GM21619 (cell line): ENCODE data around the gene BCORL1.

Experiments used
- ATAC-seq: cut with Tn5 transposase; IDR thresholded peaks from one replicate; pipeline ENCODE4 v1.9.1; 2021; ENCODE audit not compliant: unreplicated experiment

BCORL1 gene

GRCh38 chrX:129982300-129983251 lies at the start of gene BCORL1:
TSS of gene BCORL1 (plus strand) at chrX:129982635. CDS start at chrX:130005232, 22,597 bp downstream.
- peak; percentile 87 for ATAC-seq

- no peak for ATAC-seq
Measured at GRCh38 chrX:129932821-129933321, 49.6 kb upstream of the BCORL1 start.

GRCh38 chrX:129933700-129934099 lies 48.7 kb upstream of the BCORL1 start:
- ATAC-seq: no peak

- ATAC-seq: no peak
Measured at GRCh38 chrX:129934461-129934860, 48.0 kb upstream of the BCORL1 start.

GRCh38 chrX:129934952-129935351 lies 47.5 kb upstream of the BCORL1 start:
- ATAC-seq: no peak

- ATAC-seq: no peak
Measured at GRCh38 chrX:129938081-129938480, 44.4 kb upstream of the BCORL1 start.

GRCh38 chrX:129939986-129940385 lies 42.4 kb upstream of the BCORL1 start:
- no peak for ATAC-seq

- ATAC-seq: no peak
Measured at GRCh38 chrX:129940721-129941120, 41.7 kb upstream of the BCORL1 start.

- no peak for ATAC-seq
Measured at GRCh38 chrX:129945131-129945530, 37.3 kb upstream of the BCORL1 start.

- ATAC-seq: no peak
Measured at GRCh38 chrX:129953334-129953648, 29.1 kb upstream of the BCORL1 start.

GRCh38 chrX:129953881-129954280 lies 28.6 kb upstream of the BCORL1 start:
- no peak for ATAC-seq

GRCh38 chrX:129954804-129955203 lies 27.6 kb upstream of the BCORL1 start:
- ATAC-seq: no peak

- no peak for ATAC-seq
Measured at GRCh38 chrX:129955682-129956081, 26.8 kb upstream of the BCORL1 start.

- no peak for ATAC-seq
Measured at GRCh38 chrX:129956145-129956544, 26.3 kb upstream of the BCORL1 start.

GRCh38 chrX:129956765-129957164 lies 25.7 kb upstream of the BCORL1 start:
- no peak for ATAC-seq

- peak; percentile 63 for ATAC-seq
Measured at GRCh38 chrX:129957241-129958082, 25.0 kb upstream of the BCORL1 start.

- no peak for ATAC-seq
Measured at GRCh38 chrX:129958083-129958465, 24.4 kb upstream of the BCORL1 start.

GRCh38 chrX:129958814-129959492 lies 23.5 kb upstream of the BCORL1 start:
- ATAC-seq: no peak

- ATAC-seq: no peak
Measured at GRCh38 chrX:129959493-129959832, 23.0 kb upstream of the BCORL1 start.

- peak; percentile 90 for ATAC-seq
Measured at GRCh38 chrX:129961180-129962083, 21.0 kb upstream of the BCORL1 start.
